Psoas muscle (tissue), 8 donors: Measurements from ENCODE around the gene APRT. TPM values are rescaled to one million over a fixed set of nuclear protein-coding genes. Genes with fewer than 3 reads are reported as not detected.

Source experiments
- ATAC-seq, 4 donors: fragments of 200-7000 bp; cut with Tn5 transposase; one replicate each; pipeline ENCODE4 v1.9.1; 2020; ENCODE audit warnings: moderate library complexity in 3 of 4, mild to moderate bottlenecking in 2 of 4
- DNase-seq, 2 donors: peaks; one replicate each; pipeline ENCODE4 v3.0.0-alpha.2; 2020
- H3K27ac ChIP-seq: fragments of 200-600 bp; one replicate; pipeline ENCODE4 v1.8.0; 2022
- H3K27me3 ChIP-seq, 3 donors: fragments of 200-600 bp in 1 of 3; one replicate each; pipeline versions ENCODE4 v1.6.1 to v1.8.0; 2013 to 2022; ENCODE audit warnings: low read length in 2 of 3, mild to moderate bottlenecking in 2 of 3, moderate library complexity in 1 of 3; ENCODE audit not compliant: insufficient read depth in 3 of 3
- H3K36me3 ChIP-seq, 2 donors: fragments of 200-600 bp in 1 of 2; one replicate each; pipeline versions ENCODE4 v1.6.1 to v1.8.0; 2013 to 2022; ENCODE audit warnings: low read depth in 1 of 2, mild to moderate bottlenecking in 1 of 2, moderate library complexity in 1 of 2; ENCODE audit not compliant: insufficient read depth in 1 of 2
- H3K4me1 ChIP-seq: fragments of 200-600 bp; one replicate; pipeline ENCODE4 v1.8.0; 2022
- H3K4me3 ChIP-seq: fragments of 200-600 bp; one replicate; pipeline ENCODE4 v1.8.0; 2022; ENCODE audit warnings: mild to moderate bottlenecking
- H3K9me3 ChIP-seq: fragments of 200-600 bp; one replicate; pipeline ENCODE4 v1.8.0; 2022
- WGBS, 3 donors: extraction: QIAGEN DNeasy Blood & Tissue Kit; methylation state at CpG; one replicate each; pipeline versions ENCODE4 v1.1.6 to v1.1.7; 2013; 5-methylcytosine and 5-hydroxymethylcytosine counted together
- intact Hi-C, 2 donors: fragments of 100-400 bp; cut with DNase I; formaldehyde crosslinking; loops; one replicate each; pipeline versions ENCODE4 v1.11.0 to v1.14.2; 2022
- long read RNA-seq, 2 donors: library from polyadenylated mRNA; unstranded; transcript quantifications; one replicate each; pipeline ENCODE4 v2.0.0, GENCODE V29; 2021
- polyA plus RNA-seq, 3 donors: library from polyadenylated mRNA; stranded (reverse); fragments of 200-250 nt; gene quantifications; one replicate each; pipeline ENCODE4 v1.2.3, GENCODE V29; 2013
- total RNA-seq, 4 donors: library from RNA; stranded (reverse); fragmentation: NEBNext Ultra II Directional in 2 of 4; extraction: Animal tissue kit (Norgen Biotek cat#: 25700) in 2 of 4; gene quantifications; one replicate each; pipeline versions ENCODE4 v1.2.1 to v1.2.4, GENCODE V29; 2021 to 2023
- TF ChIP-seq, protein P1 (sequence below): fragments of 200-600 bp; IDR thresholded peaks from one replicate; pipeline ENCODE4 v1.8.0; 2022; ENCODE audit warnings: antibody characterized with exemption
- donor health status: healthy with polysubstance abuse.
- donor health status: DM: no; HTN: no; CAD: no; lungs with moderate emphysema.
- donor health status: Bipolar disorder and iron deficiency.
- donor health status: healthy.
- donor health status: DM: yes; HTN: yes; CAD: no.
- donor health status: DM: no; HTN: no; CAD: no.
- donor health status: DM: no; HTN: no; CAD: no.
- donor health status: DM: yes; HTN: yes; CAD: no.

APRT gene, protein sequence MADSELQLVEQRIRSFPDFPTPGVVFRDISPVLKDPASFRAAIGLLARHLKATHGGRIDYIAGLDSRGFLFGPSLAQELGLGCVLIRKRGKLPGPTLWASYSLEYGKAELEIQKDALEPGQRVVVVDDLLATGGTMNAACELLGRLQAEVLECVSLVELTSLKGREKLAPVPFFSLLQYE
- 10 to 100 TPM; 32.8 to 67.7 (median 55.0) TPM for total RNA-seq
- polyA plus RNA-seq, result 100 to 1,000 TPM in 1 of 3 donors, 10 to 100 TPM in 2; 49.4 to 165 (median 66.9) TPM
- long read RNA-seq, donor 1, transcript APRT-202 (5 exons, 664 nt), result minor isoform, 10 of 57 reads
- long read RNA-seq, donor 1, transcript APRT-201 (5 exons, 947 nt), result major isoform, 34 of 57 reads
- long read RNA-seq, donor 1, partial matches to known transcripts, result 7 of 57 reads
- long read RNA-seq, donor 1, other reads (novel, unspliced or antisense), result 3 of 57 reads
- long read RNA-seq, donor 2, transcript APRT-201 (5 exons, 947 nt), result major isoform, 35 of 70 reads
- long read RNA-seq, donor 2, transcript APRT-202 (5 exons, 664 nt), result minor isoform, 5 of 70 reads
- long read RNA-seq, donor 2, transcript APRT-210 (2 exons, 490 nt), result minor isoform, 10 of 70 reads
- long read RNA-seq, donor 2, partial matches to known transcripts, result 9 of 70 reads
- long read RNA-seq, donor 2, other reads (novel, unspliced or antisense), result 5 of 70 reads

DNA sequence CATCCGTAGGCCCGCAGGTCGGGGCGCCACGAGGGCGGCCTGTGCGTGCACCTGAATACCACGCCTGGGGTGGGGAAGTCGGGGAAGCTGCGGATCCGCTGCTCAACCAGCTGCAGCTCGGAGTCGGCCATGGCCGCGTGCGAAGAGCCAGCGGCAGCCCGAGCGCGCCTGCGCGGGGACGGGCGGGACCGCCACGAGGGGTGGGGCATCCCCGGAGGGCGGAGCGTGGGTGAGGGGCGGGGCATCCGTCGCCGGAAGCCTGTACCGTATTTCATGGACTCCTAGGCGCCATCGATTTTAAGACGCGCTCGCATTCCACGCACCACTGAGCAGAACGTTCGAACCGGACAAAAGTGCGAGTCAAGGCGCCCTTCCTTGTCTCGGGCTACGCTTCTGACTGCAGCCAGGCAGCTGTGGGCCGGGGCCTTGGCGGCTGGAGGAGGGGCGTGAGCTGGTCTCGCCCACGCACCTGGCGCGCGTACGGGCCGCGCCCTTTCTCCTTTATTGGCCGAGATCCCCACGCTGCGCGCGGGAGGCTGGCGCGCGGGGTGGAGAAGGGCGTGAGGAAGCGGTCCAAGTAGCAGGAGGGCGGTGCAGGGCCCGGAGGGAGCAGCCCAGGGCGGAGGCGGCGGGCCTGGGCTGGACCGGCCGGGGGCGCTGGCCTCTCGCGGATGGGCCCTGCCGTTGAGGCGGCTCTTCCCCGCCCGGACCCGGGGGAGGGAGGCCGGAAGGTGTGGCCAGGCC lies at the start of gene APRT:
Gene APRT, minus strand, starts transcription at position 160 of the 744 bp plus-strand sequence. Its CDS starts 29 bp downstream, at position 131.
- Histone ChIP-seq H3K9me3 (no peaks in the 10 kb centered on the region), H3K36me3 (peaks cover 6 to 25% of the 10 kb centered on the region in 2 donors), H3K27me3 (no peaks in the 10 kb centered on the region), H3K27ac (peak within 1 kb of the TSS; percentile 93), H3K4me3 (peak within 1 kb of the TSS; percentile 88), H3K4me1 (peaks cover 13% of the 10 kb centered on the region)
- WGBS, 3 donors, result 1% methylated on average over 24 to 84 of the region's 84 CpGs
- DNase-seq (peak; percentile 94 to 98), ATAC-seq (peak; percentile 90 to 93 (median 93))
- TF ChIP-seq, protein P1, sequence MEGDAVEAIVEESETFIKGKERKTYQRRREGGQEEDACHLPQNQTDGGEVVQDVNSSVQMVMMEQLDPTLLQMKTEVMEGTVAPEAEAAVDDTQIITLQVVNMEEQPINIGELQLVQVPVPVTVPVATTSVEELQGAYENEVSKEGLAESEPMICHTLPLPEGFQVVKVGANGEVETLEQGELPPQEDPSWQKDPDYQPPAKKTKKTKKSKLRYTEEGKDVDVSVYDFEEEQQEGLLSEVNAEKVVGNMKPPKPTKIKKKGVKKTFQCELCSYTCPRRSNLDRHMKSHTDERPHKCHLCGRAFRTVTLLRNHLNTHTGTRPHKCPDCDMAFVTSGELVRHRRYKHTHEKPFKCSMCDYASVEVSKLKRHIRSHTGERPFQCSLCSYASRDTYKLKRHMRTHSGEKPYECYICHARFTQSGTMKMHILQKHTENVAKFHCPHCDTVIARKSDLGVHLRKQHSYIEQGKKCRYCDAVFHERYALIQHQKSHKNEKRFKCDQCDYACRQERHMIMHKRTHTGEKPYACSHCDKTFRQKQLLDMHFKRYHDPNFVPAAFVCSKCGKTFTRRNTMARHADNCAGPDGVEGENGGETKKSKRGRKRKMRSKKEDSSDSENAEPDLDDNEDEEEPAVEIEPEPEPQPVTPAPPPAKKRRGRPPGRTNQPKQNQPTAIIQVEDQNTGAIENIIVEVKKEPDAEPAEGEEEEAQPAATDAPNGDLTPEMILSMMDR, result peak; percentile 34
- intact Hi-C loops, result loop anchor here (5.0 to 10.0 kb wide), 5 partner anchors 45 to 405 kb away; partner anchors contain the start of genes ACSF3 (in 2 of the 2), GALNS (in 1 of the 2), TRAPPC2L (in 1 of the 2) and ZNF778 (in 1 of the 2)

DNA sequence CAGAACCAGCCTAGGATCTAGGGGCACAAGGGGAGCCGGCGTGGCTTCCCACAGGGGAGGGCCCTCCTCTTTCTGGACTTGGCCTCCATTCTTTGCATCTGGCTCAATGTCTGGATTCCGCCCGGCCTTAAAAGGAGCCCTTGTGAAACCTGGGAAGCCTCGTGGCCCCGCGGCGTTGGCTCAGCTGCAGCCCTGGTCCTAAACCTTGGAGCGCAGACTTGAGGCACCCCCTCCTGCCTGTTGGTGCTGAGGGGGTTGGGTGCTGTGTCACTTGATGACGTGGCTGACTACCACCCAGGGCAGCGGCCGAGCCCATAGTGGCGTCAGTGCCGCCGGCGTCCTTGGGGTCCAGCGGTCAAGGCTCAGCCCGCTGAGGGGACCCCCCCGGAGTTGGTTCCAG lies 49.6 kb upstream of the APRT start:
- DNase-seq (peak in 1 of 2 donors; percentile 36), ATAC-seq (no peak)
- 86 to 90% (median 90%) methylated on average over 19 of the region's 19 CpGs for WGBS, 3 donors
- no peaks in the 10 kb centered on the region for H3K9me3 ChIP-seq
- H3K36me3 ChIP-seq, result peaks cover 0 to 48% of the 10 kb centered on the region in 2 donors
- peaks cover 9% of the 10 kb centered on the region for H3K4me1 ChIP-seq
- H3K4me3 ChIP-seq, result no peak overlapping the region
- no peaks in the 10 kb centered on the region for H3K27me3 ChIP-seq
- TF ChIP-seq, protein P1, result no peak
- intact Hi-C loops, result no loop called here
- H3K27ac ChIP-seq, result no peak overlapping the region

DNA sequence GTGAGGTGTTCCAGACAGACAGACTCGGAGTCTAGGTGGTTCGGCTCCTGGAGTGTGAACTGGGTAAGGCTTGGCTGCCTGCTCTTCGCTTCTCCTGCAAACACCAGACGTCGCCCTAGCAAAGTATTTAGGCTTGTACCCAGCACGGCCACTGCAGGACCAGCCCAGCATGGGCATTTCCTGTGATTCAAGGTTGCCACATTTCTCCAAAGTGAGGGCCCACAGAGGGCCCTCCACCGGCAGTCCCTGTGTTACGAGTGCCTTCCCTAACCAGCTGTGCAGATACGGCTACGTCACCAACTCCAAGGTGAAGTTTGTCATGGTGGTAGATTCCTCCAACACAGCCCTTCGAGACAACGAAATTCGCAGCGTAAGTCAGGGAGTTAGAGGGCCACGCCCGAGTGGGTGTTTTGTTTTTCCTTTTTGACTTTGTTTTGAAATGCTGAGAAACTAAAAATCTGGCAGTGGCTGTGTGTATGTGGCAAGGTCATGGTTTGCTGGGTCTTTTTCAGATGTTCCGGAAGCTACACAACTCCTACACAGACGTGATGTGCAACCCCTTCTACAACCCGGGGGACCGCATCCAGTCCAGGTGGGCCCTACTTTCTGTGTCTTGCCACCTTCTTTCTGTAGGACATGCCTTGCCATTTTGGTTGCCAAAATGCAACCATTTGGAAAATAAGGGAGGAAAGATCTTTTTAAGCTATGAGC lies 47.8 kb upstream of the APRT start:
- H3K9me3 ChIP-seq, result no peaks in the 10 kb centered on the region
- no peak for DNase-seq
- no peak overlapping the region for H3K27ac ChIP-seq
- ATAC-seq, result no peak
- H3K27me3 ChIP-seq, result no peaks in the 10 kb centered on the region
- TF ChIP-seq, protein P1, result no peak
- peaks cover 13% of the 10 kb centered on the region for H3K4me1 ChIP-seq
- intact Hi-C loops, result loop anchor here in 1 of 2 donors (5.0 kb wide), 2 partner anchors 43 to 47 kb away; partner anchors contain the start of gene APRT
- no peak overlapping the region for H3K4me3 ChIP-seq
- 90 to 92% (median 92%) methylated on average over 20 of the region's 20 CpGs for WGBS, 3 donors
- H3K36me3 ChIP-seq, result peaks cover 0 to 48% of the 10 kb centered on the region in 2 donors

DNA sequence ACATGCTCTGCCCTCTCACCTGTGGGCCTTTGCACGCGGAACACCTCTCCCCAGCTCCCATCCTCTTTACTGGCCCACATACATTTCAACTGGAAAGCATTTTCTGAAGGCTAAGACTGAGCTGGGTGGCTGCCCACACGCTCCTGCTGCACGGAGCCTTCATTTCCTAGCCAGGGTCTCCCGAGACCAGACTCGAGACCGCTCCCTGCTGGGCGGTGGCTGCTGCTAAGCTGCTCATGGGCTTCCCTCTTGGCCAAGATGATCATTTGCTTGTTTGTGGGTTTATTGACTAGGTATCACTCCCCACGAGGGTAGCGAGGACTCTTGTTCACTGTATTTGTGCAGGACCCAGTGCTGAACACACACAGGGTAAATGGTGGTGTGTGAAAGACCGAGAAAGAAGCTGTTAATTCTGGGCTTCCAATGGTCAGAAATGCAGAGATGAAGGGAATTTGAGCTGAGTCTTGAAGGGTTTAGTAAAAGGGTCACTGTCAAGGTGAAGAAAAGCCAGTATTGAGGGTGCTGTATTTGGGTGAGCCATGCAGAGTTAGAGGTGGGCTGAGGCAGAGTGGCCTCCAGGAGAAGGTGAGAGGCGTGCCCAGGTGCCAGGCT lies 46.1 kb upstream of the APRT start:
- Histone ChIP-seq H3K4me3 (peak overlapping the region; percentile 93), H3K9me3 (no peaks in the 10 kb centered on the region), H3K27me3 (no peaks in the 10 kb centered on the region), H3K27ac (peak overlapping the region; percentile 84), H3K4me1 (peaks cover 13% of the 10 kb centered on the region), H3K36me3 (peaks cover 0 to 44% of the 10 kb centered on the region in 2 donors)
- DNase-seq (peak; percentile 76 to 87), ATAC-seq (peak; percentile 38 to 71 (median 56))
- TF ChIP-seq, protein P1, result peak; percentile 57
- intact Hi-C loops, result loop anchor here in 1 of 2 donors (5.0 kb wide), 2 partner anchors 44 to 46 kb away; partner anchors contain the start of gene APRT
- 14 to 15% (median 14%) methylated on average over 12 of the region's 12 CpGs for WGBS, 3 donors
